ENCODE results near the gene PRPH.
A peak's percentile ranks its signal among the peaks of the same experiment; 100 is the strongest.

Gene PRPH

GRCh38 chr12:49334226-49334625 lies 39.3 kb downstream of the PRPH start:
- DNase-seq = no peak

- DNase-seq = no peak
These were observed 39.7 kb downstream of the PRPH start for GRCh38 chr12:49334681-49335080.

- DNase-seq = no peak
These were observed 40.4 kb downstream of the PRPH start for GRCh38 chr12:49335118-49335954.

DNA sequence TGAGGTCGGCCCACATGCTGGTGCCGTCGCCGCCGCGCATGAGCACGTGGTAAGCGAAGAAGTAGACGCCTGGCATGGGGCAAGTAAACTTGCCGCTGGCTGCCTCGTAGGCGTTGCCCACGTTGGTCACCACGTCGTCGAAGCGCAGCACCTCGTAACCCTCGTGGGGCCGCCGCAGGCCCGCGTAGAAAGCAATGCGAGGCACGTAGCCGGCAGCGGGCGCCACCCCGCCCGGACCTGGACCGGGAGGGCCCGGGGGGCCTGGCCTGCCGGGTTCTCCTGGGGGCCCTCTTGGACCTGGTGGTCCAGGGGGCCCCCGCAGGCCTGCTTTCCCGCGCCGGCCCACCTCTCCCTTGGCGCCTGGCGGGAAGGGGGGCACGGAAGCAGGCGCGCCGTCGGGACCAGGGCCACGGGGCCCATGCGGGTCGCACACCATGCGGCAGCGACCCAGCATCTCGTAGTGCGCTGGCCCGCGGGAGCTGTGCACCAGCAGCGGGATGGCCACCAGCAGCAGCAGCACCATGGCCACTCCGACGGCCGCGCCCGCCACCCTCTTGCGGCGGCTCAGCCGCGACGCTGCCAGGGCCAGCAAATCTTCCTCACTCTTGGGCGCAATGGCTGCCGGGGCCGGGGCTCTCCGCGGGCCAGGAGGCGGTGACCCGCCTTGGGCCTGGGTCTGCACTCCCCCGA lies 41.2 kb downstream of the PRPH start:
- no peak for DNase-seq

DNA sequence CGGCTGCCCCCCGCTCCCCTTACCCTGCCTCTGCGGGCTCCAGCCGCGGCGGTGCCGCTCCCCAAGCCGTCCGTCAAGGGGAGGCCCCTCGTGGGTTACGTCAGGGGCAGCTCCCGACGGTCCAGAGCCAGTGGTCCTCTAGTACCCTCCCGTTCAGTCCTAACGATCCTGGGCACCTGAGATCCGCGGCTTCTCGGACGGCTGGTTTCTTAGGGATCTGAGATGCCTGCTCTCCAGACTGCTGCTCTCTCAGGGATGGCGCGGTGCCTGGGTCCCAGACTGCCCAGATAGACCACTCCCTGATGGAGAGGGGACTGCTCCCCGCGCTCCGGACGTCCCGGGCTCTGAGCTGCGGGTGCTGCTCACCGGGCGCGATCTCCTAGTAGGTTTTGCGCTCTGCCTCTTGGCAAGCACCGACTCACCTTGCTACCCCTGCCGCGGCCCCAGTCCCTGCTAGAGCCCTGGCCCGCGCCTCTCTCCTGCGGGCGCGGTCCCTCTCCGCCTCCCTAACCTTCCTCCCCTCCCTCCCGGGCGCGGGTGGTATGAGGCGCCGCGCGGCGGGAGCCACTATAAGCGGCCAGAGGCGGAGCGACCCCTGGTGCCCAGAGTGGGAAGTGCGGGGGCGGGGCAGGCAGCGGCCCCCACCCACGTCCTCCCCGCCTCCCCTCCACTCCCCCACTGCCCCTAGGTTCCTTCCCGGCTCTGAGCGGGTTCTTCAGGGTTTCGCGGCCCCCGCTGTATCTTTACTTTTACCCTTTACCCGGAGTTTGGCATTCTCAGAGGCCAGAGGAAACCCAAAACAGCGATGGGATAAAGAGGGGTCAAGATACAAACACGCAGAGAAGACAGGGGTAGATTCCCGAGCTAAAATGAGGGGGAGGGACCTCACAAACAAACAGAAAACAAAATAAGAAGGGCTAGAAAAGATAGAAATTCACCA lies 42.0 kb downstream of the PRPH start, which contains the start of gene C1QL4:
Gene C1QL4, minus strand, starts transcription at position 544 of the 940 bp plus-strand sequence. CDS start 711 bp downstream, outside the sequence.
- peak; percentile 80 for DNase-seq

GRCh38 chr12:49338830-49339463 lies 44.0 kb downstream of the PRPH start:
- DNase-seq = no peak

DNA sequence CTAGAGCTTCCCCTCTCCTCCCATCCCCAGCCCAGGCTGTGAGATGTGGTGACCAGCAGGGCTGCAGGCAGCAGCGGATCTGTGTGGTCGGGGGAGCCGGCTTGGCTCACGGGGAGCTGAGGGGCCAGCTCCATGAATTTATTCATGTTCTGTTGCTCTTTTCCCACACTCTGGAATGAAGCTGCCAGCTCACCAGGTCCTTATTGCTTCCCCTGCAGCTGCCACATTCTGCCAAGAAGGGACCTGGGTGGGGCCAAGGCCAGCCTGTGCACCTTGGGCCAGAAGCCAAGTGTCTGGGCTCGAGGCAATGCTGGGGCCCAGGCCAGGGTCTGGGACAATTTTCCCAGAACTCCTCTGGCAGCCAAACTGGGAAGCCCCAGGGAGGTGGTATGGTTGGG lies 44.5 kb downstream of the PRPH start:
- DNase-seq = no peak

DNA sequence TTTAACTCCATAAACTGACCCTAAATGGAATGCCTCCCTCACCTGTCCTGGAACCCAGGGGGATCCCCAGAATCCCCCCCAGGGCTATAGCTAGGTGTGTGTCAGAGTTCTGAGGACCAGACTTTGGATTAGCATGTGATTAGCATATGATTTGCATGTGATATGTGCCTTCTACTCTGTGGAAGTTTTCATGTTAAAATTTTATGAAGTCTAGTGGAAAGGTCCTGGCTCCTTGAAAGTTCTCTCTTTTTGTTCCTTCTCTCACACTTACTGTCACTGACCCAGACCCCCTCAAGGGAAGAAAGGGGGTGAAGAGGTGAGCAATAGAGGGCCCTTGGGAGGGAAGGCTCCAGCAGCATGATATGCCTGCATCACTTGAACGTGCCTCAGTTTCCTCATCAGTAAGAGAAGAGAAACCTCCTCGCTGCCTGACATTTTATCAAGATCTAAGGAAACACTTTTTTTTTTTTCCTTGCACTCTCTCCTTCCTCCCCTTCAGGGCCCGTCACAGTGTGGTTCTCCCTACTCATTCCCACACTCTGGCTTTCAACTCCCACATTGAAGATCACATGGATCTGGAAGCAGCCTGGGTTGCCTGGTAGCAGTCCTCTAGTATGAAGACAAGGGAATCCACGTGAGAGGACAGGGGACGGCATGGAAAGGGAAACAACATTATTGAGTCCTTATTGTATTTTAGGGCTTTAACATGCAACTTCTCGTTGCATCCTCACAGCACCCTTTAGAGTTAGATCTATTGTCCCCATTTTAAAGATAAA lies 45.3 kb downstream of the PRPH start:
- no peak for DNase-seq

DNA sequence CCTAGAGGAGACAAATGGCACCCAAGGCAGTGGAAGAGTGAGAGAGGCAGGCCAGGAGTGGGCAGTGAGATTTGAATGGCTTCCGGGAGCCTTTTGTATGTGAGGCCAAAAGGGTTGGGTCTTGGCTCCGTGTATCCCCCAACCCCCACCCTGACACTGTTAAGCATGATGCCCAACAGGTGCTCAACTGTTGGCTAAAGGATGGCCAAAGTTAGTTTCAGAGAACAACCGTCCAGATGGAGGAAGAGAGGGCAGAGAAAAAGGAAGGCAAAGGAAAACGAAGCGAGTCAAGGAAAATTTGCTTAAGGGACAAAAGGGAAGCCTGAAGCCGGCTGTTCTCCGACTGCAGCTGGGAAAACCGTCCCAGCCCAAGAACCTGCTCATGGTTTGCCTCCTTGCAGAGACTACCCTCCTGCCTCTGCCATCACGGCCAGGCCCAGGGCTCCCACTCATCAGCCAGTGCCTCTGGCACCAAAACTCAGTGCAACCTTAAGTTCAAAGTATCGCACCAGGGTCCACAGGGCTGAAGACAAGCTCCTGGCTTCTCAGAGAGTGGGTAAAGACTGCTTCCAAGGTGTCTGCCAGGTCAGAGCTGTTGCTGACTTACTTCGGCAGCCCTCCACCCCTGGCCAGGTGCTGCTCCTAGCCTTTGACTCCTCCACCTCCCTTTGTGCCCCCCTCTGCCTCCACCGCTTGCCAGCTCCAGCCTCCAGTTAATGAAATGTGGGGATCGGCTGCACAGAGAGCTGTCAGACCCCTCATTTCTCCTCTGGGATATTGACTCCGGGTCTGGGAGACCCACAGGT lies 46.2 kb downstream of the PRPH start:
- DNase-seq = no peak

GRCh38 chr12:49341777-49342065 lies 46.8 kb downstream of the PRPH start:
- DNase-seq = no peak

GRCh38 chr12:49342066-49342913 lies 47.3 kb downstream of the PRPH start:
- peak; percentile 57 for DNase-seq

DNA sequence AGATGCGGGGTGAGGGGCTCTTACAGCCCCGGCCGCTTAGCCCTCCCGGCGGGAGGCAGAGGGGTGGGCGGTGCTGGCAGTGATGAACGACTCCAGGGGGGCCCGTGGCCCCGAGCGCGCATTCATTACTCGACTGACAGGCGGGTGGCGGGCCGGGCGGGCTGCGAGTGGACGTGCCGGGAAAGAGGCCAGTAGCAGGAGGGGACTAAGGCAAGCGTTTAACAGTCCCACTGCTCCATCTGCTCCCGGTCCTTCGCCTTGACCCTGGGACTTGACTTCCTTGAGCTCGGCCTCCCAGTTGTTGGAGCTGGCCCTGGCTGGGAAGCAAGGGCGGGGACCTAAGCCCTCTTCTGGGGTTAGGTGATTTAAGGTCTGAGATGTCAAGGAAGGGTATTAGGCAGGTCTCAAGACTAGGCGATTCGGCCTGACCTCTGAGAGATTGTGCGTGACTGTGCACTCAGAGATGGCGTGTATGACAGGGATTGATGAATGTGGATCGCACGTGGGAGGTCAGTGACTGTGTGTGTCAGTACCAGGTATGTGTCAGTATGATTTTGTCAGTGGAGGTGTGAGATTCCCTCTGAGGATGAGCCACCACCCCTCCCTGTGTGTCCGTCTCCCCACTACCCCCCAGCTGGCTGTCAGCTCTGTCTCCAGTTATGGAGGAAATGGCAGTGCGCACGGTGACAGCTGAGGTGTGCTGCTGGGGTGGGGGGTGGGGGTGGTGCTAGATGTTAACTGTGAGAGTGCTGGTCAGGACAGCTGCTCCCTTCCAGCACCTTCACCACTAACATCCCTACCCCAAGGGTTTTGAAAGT lies 48.2 kb downstream of the PRPH start:
- no peak for DNase-seq

DNA sequence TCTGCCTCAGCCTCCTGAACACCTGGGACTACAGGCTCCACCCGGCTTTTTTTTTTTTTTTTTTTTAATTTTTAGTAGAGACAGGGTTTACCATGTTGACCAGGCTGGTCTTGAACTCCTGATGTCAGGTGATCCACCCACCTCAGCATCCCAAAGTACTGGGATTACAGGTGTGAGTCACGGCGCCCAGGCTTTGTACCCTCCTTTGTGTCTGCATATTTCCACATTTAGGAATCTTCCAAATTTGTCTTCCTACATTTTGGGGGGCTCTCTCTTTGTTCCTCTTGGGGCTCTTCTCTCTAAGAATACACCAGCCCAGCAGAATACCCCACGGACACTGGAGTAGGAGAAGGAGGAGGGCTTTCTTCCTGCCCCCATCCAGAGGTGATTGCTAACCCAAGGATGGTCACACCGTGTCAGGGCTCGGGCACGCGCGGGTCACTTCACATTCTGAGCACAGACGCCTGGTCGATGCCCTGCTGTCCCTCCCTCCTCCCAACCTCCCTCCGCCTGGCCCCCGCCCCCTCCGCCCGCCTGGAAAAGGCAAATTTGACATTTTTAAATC lies 49.6 kb downstream of the PRPH start:
- no peak for DNase-seq

GRCh38 chr12:49345051-49345824 lies 50.3 kb downstream of the PRPH start:
- DNase-seq = no peak

DNA sequence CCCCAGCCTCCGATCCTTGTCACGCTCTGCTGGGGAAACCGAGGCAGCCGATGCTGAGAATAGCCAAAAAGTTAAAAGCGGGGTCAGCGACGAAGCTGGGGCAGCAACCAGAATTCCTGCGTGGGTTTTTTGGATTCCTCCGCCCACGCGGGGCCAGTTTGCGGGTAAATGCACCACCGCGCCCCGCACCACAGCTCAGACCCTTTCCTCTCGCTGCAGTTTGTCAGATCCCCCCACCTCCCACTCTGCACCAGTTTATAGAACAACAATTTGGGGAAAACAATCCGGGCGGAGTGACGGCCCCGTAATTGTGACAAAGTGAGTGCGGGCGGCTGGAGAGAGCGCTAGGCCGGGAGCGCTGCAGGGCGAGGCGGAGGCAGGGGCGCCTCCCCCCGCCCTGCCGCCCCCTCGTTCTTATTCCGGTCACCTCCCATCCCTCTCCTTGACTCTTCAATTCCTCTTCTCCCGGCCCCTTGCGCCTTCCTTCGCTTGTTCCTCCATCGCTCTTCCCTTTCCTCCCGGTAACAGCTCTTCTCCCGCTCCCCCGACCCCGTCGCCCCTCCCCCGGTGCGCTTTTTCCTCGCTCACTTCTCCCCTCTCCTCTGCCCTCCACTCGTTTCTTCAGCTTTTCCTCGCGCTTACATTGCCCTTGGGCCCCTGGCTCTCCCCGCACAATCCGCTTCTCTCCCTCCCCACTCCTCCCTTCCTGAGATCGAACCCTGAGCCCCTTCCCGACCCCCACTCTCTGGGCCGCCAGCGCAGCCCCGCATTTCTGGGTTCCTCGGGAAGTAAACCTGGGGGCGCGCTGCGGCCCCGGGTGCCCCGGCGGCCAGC lies 51.1 kb downstream of the PRPH start:
- no peak for DNase-seq

DNA sequence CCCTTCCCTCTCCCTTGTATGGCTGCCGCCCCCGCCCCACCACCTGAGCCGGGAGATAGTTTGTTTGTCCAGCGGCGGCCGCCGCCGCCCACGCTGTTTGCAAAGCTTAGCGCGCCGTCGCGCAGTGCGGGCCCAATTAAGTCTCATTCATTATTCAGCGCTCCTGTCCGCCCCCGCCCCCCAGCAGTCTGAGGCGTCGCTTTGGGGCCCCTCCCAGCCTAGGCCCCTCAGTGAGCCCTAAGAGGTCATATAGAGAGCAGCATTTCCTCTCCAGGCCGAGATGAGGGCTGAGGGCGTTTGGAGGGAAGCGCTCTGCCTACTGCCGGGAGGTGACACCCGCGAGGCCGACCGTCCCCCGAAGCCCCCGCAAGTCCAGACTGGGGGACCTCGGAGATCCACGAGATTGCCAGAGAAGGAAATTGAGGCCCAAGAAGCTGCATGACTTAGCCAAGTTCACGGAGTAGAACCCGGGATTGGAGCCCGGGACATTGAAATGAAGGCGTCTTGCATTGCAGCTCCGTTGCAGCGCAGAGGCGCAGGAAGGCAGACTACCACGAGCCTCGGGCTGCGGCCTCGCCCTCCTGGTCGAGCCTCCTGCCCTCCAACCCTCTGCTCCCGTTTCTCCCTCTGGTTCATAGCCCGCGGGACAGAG lies 51.8 kb downstream of the PRPH start, which contains the start of gene DNAJC22:
Gene DNAJC22, plus strand, starts transcription at position 230 of the 652 bp plus-strand sequence. CDS start 1,985 bp downstream, outside the sequence.
- DNase-seq = no peak

Measured in central memory CD4-positive, alpha-beta T cell (primary cell).